Subcutaneous abdominal adipose tissue (tissue), 5 donors: Measurements from ENCODE around the gene EIF4EBP3.

Experiments used
- H3K27ac ChIP-seq: one replicate; pipeline ENCODE4 v1.7.0; 2013; ENCODE audit warnings: low read depth, mild to moderate bottlenecking, inconsistent platforms, low read length, moderate library complexity
- H3K27me3 ChIP-seq, 5 donors: one replicate each; pipeline ENCODE4 v1.7.0; 2013; ENCODE audit warnings: low read length in 5 of 5, inconsistent platforms in 1 of 5; ENCODE audit not compliant: control insufficient read depth in 5 of 5, insufficient read depth in 4 of 5
- H3K36me3 ChIP-seq, 5 donors: one replicate each; pipeline ENCODE4 v1.7.0; 2013; ENCODE audit warnings: low read length in 5 of 5; ENCODE audit not compliant: control insufficient read depth in 5 of 5, insufficient read depth in 5 of 5
- H3K4me1 ChIP-seq, 5 donors: one replicate each; pipeline ENCODE4 v1.7.0; 2013; ENCODE audit warnings: low read length in 5 of 5, mild to moderate bottlenecking in 3 of 5, moderate library complexity in 1 of 5; ENCODE audit not compliant: control insufficient read depth in 5 of 5, insufficient read depth in 5 of 5
- H3K4me3 ChIP-seq, 5 donors: one replicate each; pipeline ENCODE4 v1.7.0; 2013; ENCODE audit warnings: low read length in 5 of 5, low read depth in 1 of 5
- H3K9ac ChIP-seq, 5 donors: one replicate each; pipeline ENCODE4 v1.7.0; 2013; ENCODE audit warnings: low read length in 5 of 5, mild to moderate bottlenecking in 4 of 5, moderate library complexity in 3 of 5
- H3K9me3 ChIP-seq, 5 donors: one replicate each; pipeline ENCODE4 v1.7.0; 2013; ENCODE audit warnings: low read length in 5 of 5; ENCODE audit not compliant: control insufficient read depth in 5 of 5
- donor health status: healthy.
- donor health status: healthy.
- donor health status: healthy.
- donor health status: healthy.
- donor health status: healthy.

The EIF4EBP3 gene

GRCh38 chr5:140565024-140565779 is 17.7 kb downstream of the EIF4EBP3 start:
- Histone ChIP-seq H3K27ac (peak overlapping the region; percentile 84), H3K9ac (peak overlapping the region; percentile 82 to 84 (median 83)), H3K9me3 (no peaks in the 10 kb centered on the region), H3K4me3 (peak overlapping the region; percentile 78 to 96 (median 88)), H3K36me3 (peaks cover 0 to 49% (median 38%) of the 10 kb centered on the region in 5 donors), H3K4me1 (peaks cover 7 to 69% (median 49%) of the 10 kb centered on the region in 5 donors), H3K27me3 (no peaks in the 10 kb centered on the region)

GRCh38 chr5:140565780-140566095 is 18.3 kb downstream of the EIF4EBP3 start:
- Histone ChIP-seq H3K4me3 (peak overlapping the region in 3 of 5 donors; percentile 88 to 96 (median 88)), H3K9me3 (no peaks in the 10 kb centered on the region), H3K9ac (peak overlapping the region in 2 of 5 donors; percentile 84), H3K4me1 (peaks cover 7 to 71% (median 49%) of the 10 kb centered on the region in 5 donors), H3K36me3 (peaks cover 0 to 44% (median 32%) of the 10 kb centered on the region in 5 donors), H3K27ac (peak overlapping the region; percentile 84), H3K27me3 (no peaks in the 10 kb centered on the region)

- peaks cover 7 to 79% (median 57%) of the 10 kb centered on the region in 5 donors for H3K4me1 ChIP-seq
- H3K4me3 ChIP-seq: no peak overlapping the region
- no peak overlapping the region for H3K27ac ChIP-seq
- peaks cover 0 to 35% (median 25%) of the 10 kb centered on the region in 5 donors for H3K36me3 ChIP-seq
- H3K9me3 ChIP-seq: no peaks in the 10 kb centered on the region
- H3K9ac ChIP-seq: no peak overlapping the region
- H3K27me3 ChIP-seq: no peaks in the 10 kb centered on the region
These were observed 19.2 kb downstream of the EIF4EBP3 start for GRCh38 chr5:140566665-140567064.

GRCh38 chr5:140567136-140567818 is 19.8 kb downstream of the EIF4EBP3 start:
- H3K36me3 ChIP-seq: peaks cover 0 to 31% (median 23%) of the 10 kb centered on the region in 5 donors
- no peaks in the 10 kb centered on the region for H3K27me3 ChIP-seq
- no peaks in the 10 kb centered on the region for H3K9me3 ChIP-seq
- peaks cover 7 to 76% (median 59%) of the 10 kb centered on the region in 5 donors for H3K4me1 ChIP-seq
- no peak overlapping the region for H3K9ac ChIP-seq
- no peak overlapping the region for H3K27ac ChIP-seq
- H3K4me3 ChIP-seq: no peak overlapping the region

GRCh38 chr5:140567871-140568270 is 20.4 kb downstream of the EIF4EBP3 start:
- H3K27ac ChIP-seq: no peak overlapping the region
- H3K27me3 ChIP-seq: no peaks in the 10 kb centered on the region
- H3K4me3 ChIP-seq: no peak overlapping the region
- peaks cover 0 to 31% (median 23%) of the 10 kb centered on the region in 5 donors for H3K36me3 ChIP-seq
- no peak overlapping the region for H3K9ac ChIP-seq
- peaks cover 7 to 70% (median 55%) of the 10 kb centered on the region in 5 donors for H3K4me1 ChIP-seq
- no peaks in the 10 kb centered on the region for H3K9me3 ChIP-seq

- Histone ChIP-seq H3K36me3 (peaks cover 0 to 31% (median 23%) of the 10 kb centered on the region in 5 donors), H3K4me1 (peaks cover 5 to 64% (median 50%) of the 10 kb centered on the region in 5 donors), H3K27ac (peak overlapping the region; percentile 59), H3K27me3 (no peaks in the 10 kb centered on the region), H3K4me3 (no peak overlapping the region), H3K9ac (peak overlapping the region in 2 of 5 donors; percentile 56 to 64), H3K9me3 (no peaks in the 10 kb centered on the region)
These were observed 21.1 kb downstream of the EIF4EBP3 start for GRCh38 chr5:140568443-140569063.

- no peaks in the 10 kb centered on the region for H3K27me3 ChIP-seq
- H3K9ac ChIP-seq: peak overlapping the region in 4 of 5 donors; percentile 3 to 64 (median 36)
- H3K27ac ChIP-seq: peak overlapping the region; percentile 59
- peaks cover 2 to 60% (median 45%) of the 10 kb centered on the region in 5 donors for H3K4me1 ChIP-seq
- no peaks in the 10 kb centered on the region for H3K9me3 ChIP-seq
- H3K36me3 ChIP-seq: peaks cover 0 to 31% (median 23%) of the 10 kb centered on the region in 5 donors
- no peak overlapping the region for H3K4me3 ChIP-seq
These were observed 21.7 kb downstream of the EIF4EBP3 start for GRCh38 chr5:140569197-140569596.

GRCh38 chr5:140570058-140570457 is 22.6 kb downstream of the EIF4EBP3 start:
- H3K9me3 ChIP-seq: no peaks in the 10 kb centered on the region
- H3K4me1 ChIP-seq: peaks cover 0 to 64% (median 43%) of the 10 kb centered on the region in 5 donors
- H3K9ac ChIP-seq: peak overlapping the region in 2 of 5 donors; percentile 56 to 64
- H3K4me3 ChIP-seq: no peak overlapping the region
- H3K36me3 ChIP-seq: peaks cover 0 to 31% (median 23%) of the 10 kb centered on the region in 5 donors
- H3K27ac ChIP-seq: peak overlapping the region; percentile 59
- H3K27me3 ChIP-seq: no peaks in the 10 kb centered on the region

- Histone ChIP-seq H3K9me3 (no peaks in the 10 kb centered on the region), H3K9ac (no peak overlapping the region), H3K27ac (no peak overlapping the region), H3K27me3 (no peaks in the 10 kb centered on the region), H3K4me3 (no peak overlapping the region), H3K36me3 (peaks cover 0 to 31% (median 23%) of the 10 kb centered on the region in 5 donors), H3K4me1 (peaks cover 0 to 63% (median 42%) of the 10 kb centered on the region in 5 donors)
These were observed 23.0 kb downstream of the EIF4EBP3 start for GRCh38 chr5:140570488-140570887.
